IPS-20b (cell line): Measurements from ENCODE around the gene RPS6KA2.
"Not testable (repeated sequence)": the region's sequence is repeated elsewhere in the genome, so short reads cannot be mapped to it uniquely, and the experiment has no call there.

Experiments used
- H3K27ac ChIP-seq: one replicate; pipeline ENCODE4 v1.5.1; 2013; ENCODE audit warnings: low read length
- H3K27me3 ChIP-seq: 2 replicates; pipeline ENCODE4 v1.6.1; 2013; ENCODE audit warnings: mild to moderate bottlenecking, low read length, inconsistent platforms; ENCODE audit not compliant: insufficient read depth
- H3K36me3 ChIP-seq: 2 replicates; pipeline ENCODE4 v1.6.1; 2013; ENCODE audit warnings: low read depth, mild to moderate bottlenecking, inconsistent platforms, low read length, moderate library complexity; ENCODE audit not compliant: insufficient read depth
- H3K4me1 ChIP-seq: 2 replicates; pipeline ENCODE4 v1.6.1; 2013; ENCODE audit warnings: mild to moderate bottlenecking, control low read depth, inconsistent platforms, low read length, moderate library complexity; ENCODE audit not compliant: insufficient read depth
- H3K4me3 ChIP-seq: 2 replicates; pipeline ENCODE4 v1.5.1; 2013; ENCODE audit warnings: mild to moderate bottlenecking, low read length, inconsistent platforms
- H3K9ac ChIP-seq: 2 replicates; pipeline ENCODE4 v1.6.1; 2013; ENCODE audit warnings: low read depth, mild to moderate bottlenecking, inconsistent platforms, low read length, moderate library complexity
- H3K9me3 ChIP-seq: 2 replicates; pipeline ENCODE4 v1.6.1; 2013; ENCODE audit warnings: mild to moderate bottlenecking, low read depth, low read length, inconsistent platforms; ENCODE audit not compliant: insufficient read depth

RPS6KA2 gene

DNA sequence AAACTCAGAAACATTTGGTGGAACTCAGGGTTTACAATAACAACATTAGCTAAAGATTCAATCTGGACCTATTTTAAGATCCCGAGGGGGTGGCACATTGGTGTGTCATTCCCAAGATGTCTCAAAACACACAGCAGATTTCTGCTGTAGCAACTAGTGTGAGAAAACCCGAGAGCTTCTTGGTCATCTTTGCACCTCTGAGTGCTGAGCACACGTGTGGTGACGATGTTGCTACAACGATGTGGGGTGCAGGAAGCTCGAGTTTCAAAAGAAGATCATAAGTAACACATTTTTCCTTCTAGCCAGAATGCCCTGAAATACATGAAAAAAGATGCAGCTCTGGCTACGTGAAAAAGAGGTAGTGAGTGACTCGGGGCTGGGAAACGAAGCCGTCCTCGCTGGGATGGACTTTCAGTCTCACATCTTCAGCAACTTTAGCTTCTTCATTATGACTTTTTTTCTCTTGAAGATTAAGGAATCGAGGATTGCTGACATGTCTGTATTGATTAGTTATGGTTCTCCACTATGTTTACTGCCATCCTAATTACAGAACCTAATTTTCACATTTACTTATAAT is 42.1 kb downstream of the RPS6KA2 start:
- Histone ChIP-seq H3K4me1 (peaks cover 16% of the 10 kb centered on the region), H3K9me3 (no peaks in the 10 kb centered on the region), H3K9ac (no peak overlapping the region), H3K27ac (no peak overlapping the region), H3K4me3 (no peak overlapping the region), H3K27me3 (no peaks in the 10 kb centered on the region), H3K36me3 (no peaks in the 10 kb centered on the region)

DNA sequence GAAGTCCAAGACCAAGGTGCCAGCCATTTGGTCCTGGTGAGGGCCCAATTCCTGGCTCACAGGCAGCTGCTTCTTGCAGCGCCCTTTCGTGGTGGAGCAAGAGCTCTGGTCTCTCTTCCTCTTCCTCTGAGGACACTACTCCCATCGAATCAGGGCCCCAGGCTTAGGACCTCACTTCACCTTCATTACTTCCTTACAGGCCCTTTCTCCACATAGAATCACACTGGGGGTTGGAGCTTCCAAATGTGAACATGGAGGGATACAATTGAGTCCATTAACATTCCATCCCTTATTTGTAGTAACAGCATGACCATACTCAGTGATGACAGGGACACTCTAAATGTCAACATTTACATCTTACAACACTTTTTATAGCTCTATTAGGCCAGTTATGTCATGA is 42.9 kb downstream of the RPS6KA2 start:
- no peak overlapping the region for H3K27ac ChIP-seq
- no peaks in the 10 kb centered on the region for H3K9me3 ChIP-seq
- H3K27me3 ChIP-seq: no peaks in the 10 kb centered on the region
- H3K9ac ChIP-seq: no peak overlapping the region
- no peak overlapping the region for H3K4me3 ChIP-seq
- peaks cover 13% of the 10 kb centered on the region for H3K4me1 ChIP-seq
- H3K36me3 ChIP-seq: no peaks in the 10 kb centered on the region

DNA sequence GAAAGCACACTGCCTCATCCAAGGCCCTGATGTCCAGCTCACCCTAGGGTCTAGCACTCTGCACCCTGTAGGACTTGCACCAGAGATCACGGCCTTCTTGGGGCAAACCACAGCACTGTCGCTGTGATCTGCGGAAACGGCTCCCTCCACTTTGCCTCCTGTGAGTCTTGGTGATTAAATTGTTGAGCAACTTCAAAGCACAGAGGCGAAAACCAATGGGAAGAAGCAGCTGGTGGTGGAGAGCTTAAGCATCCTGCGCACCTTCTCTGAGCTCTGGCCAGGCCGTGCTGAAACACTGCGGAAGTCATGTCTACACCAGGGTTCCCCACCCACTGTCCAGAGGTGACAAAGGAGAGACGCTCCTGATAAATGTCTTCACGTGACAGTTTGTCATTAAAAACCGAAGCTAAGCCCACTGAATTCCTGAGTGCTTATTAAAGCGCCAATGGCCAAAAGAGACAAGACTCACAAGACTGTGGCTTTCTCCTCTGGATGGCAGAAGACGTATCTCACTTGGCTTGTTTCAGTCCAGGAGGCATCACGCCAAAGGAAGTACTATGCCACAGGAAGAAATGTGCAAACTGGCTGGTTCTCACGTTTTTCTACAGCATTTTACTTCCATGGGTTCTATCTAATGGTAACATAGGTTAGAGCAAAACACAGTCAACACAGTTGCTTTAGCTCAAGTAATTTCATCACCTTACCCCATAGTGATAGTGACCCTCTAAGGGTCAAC is 43.7 kb downstream of the RPS6KA2 start:
- Histone ChIP-seq H3K36me3 (no peaks in the 10 kb centered on the region), H3K9ac (no peak overlapping the region), H3K4me1 (peaks cover 8% of the 10 kb centered on the region; the same call in 1 of the 2 replicates), H3K27me3 (no peaks in the 10 kb centered on the region), H3K9me3 (no peaks in the 10 kb centered on the region), H3K27ac (no peak overlapping the region), H3K4me3 (no peak overlapping the region)

DNA sequence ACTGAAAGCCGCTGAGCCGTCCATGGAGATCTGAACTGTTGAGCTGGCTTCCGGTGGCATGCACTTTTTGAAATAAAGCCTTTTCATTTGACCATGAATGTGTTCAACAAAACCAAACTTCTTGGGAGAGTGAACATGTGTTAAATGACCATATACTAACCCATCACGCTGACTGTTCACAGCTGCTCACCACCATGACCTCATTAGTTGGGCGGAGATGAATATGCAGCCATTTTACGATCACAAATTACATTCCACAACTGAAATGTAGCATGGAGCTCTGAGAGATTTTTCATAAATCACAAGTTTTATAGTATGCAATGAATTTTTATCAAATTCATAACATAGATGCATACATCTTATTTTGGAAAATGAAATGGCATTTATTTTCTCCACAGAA is 44.8 kb downstream of the RPS6KA2 start:
- no peaks in the 10 kb centered on the region for H3K36me3 ChIP-seq
- no peak overlapping the region for H3K27ac ChIP-seq
- H3K4me3 ChIP-seq: no peak overlapping the region
- H3K4me1 ChIP-seq: peaks cover 4% of the 10 kb centered on the region; the same call in 1 of the 2 replicates
- no peaks in the 10 kb centered on the region; the same call in 1 of the 2 replicates for H3K9me3 ChIP-seq
- no peak overlapping the region for H3K9ac ChIP-seq
- H3K27me3 ChIP-seq: no peaks in the 10 kb centered on the region

DNA sequence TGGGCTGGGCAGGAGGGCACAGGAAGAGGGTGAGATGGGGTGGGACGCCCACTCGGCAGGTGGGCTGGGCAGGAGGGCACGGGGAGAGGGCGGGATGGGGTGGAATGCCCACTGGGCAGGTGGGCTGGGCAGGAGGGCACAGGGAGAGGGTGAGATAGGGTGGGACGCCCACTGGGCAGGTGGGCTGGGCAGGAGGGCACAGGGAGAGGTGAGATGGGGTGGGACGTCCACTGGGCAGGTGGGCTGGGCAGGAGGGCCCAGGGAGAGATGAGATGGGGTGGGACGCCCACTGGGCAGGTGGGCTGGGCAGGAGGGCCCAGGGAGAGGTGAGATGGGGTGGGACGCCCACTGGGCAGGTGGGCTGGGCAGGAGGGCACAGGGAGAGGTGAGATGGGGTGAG is 45.2 kb downstream of the RPS6KA2 start:
- H3K27ac ChIP-seq, H3K27me3 ChIP-seq, H3K9ac ChIP-seq, H3K4me1 ChIP-seq, H3K4me3 ChIP-seq, H3K36me3 ChIP-seq, H3K9me3 ChIP-seq: not testable (repeated sequence)

DNA sequence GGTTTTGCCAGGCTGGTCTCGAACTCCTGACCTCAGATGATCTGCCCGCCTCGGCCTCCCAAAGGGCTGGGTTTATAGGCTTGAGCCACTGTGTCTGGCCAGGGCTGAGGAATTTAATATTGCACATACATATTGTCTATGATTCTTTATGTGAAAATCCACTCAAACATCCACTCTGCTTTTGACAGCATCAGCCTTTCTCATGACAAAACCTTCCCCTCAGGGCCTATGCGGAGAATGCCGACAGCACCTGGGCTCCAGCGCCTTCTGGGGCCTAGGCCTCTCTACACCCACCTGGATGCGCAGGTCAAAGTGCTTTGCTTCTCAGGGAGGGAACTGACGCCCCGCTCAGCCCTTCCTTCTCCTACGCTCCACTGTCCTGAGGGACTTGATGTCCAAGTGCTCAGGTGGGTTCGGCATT is 46.0 kb downstream of the RPS6KA2 start:
- Histone ChIP-seq H3K36me3 (no peaks in the 10 kb centered on the region), H3K27me3 (no peaks in the 10 kb centered on the region), H3K4me3 (no peak overlapping the region), H3K9me3 (peaks cover 7% of the 10 kb centered on the region; the same call in 1 of the 2 replicates), H3K4me1 (no peaks in the 10 kb centered on the region), H3K27ac (no peak overlapping the region), H3K9ac (no peak overlapping the region)

DNA sequence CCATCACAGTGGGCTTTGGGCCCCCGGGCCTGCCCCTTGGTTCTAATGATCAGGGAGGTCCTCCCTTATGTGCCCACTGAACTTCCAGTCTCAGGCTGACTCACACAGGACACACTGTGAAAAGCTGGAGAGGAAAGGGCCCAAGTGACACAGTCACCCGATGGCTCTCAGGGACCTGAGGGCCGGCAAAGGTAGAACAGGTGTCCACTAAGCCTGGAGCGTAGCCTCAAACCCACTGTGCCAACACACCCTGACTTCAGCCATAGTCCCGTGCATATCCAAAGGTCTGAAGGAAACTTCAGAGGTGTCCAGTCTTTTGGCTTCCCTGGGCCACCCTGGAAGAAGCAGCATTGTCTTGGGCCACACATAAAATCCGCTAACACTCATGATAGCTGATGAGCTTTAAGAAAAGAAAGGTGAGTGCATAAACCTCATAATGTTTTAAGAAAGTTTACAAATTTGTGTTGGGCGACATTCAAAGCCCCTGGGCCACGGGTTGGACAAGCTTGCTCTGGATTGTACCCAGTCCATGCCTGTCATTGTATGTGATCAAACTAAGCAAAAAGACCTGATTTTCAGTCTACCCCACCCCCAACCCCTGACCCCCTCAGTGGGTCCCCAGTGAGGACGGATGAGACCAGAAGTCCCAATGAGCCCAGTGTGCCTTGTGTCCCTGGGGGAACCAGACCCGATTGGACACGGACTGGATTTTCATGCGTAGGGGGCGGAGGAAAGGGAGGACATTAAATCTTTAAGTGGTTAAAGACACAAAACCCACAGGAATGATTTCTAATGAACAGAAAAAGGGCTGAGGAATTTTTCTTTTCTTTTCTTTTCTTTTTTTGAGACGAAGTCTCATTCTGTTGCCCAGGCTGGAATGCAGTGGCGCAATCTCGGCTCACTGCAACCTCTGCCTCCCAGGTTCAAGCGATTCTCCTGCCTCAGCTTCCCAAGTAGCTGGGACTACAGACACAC is 46.7 kb downstream of the RPS6KA2 start:
- Histone ChIP-seq H3K4me1 (no peaks in the 10 kb centered on the region), H3K36me3 (no peaks in the 10 kb centered on the region), H3K27ac (no peak overlapping the region), H3K4me3 (no peak overlapping the region), H3K9me3 (peaks cover 10% of the 10 kb centered on the region; the same call in 1 of the 2 replicates), H3K27me3 (no peaks in the 10 kb centered on the region), H3K9ac (no peak overlapping the region)

DNA sequence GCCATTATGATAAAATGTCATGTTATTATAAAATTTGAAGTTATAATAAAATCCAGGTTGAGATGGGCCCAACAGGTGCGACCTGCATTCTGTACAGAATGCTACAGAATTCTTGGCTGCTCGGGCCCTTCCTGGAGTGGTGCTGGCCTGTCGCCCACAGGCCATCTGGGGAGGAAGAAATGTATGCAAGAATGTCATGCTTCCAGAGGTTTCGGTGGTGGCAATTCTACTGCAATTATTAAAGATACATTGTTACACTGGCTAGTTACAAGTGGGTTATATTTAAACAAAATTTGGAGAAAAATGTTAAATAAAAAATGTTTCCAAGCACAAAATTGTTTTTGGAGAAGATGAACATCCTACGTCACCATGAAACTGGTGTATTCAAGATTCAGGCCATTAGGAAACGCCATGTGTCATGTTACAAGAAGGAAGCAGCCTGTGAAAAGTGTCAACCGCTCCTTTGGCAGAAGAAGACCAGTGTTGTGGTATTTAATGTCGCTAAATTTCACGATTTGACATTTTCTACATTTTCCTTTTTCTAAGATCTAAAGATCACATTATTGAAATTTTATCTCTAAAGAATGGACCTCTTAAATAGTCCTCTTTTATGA is 47.7 kb downstream of the RPS6KA2 start:
- Histone ChIP-seq H3K27ac (no peak overlapping the region), H3K4me1 (no peaks in the 10 kb centered on the region), H3K27me3 (no peaks in the 10 kb centered on the region), H3K9me3 (peaks cover 10% of the 10 kb centered on the region; the same call in 1 of the 2 replicates), H3K4me3 (no peak overlapping the region), H3K9ac (no peak overlapping the region), H3K36me3 (no peaks in the 10 kb centered on the region)

DNA sequence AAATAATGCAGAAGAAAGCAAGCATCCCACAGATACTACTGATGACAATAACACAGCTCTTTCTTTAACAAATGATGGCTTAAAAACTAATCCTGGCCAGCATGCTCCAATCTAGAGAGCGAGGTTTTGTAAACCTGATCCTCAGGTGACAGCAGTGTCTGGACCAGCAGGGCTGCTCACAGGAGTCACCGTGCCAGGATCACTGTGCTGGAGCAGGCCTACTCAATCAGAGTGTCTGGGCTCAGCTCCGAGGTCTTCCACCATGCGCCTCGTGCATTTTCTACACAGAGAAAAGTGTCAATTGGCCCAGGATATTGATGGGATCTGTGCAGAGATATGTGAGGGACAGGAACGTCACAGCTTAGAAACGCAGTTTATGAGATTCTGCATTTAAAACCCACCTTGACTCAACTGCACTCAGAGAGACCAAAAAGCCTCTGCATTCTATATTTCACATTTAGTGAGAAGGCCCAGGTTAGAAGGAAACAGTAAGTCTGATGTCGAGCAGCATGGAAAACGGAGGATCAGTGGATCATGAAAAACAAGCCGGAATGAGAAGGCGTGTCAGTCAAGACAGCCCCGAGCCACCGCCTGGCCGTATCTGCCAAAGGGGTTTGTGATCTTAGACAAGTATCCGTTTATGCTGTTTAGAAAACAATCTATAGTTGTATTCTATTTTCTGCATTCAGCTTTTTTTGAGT is 48.4 kb downstream of the RPS6KA2 start:
- no peaks in the 10 kb centered on the region for H3K36me3 ChIP-seq
- no peaks in the 10 kb centered on the region for H3K4me1 ChIP-seq
- H3K4me3 ChIP-seq: no peak overlapping the region
- H3K9me3 ChIP-seq: peaks cover 10% of the 10 kb centered on the region; the same call in 1 of the 2 replicates
- no peak overlapping the region for H3K27ac ChIP-seq
- H3K27me3 ChIP-seq: no peaks in the 10 kb centered on the region
- H3K9ac ChIP-seq: no peak overlapping the region

DNA sequence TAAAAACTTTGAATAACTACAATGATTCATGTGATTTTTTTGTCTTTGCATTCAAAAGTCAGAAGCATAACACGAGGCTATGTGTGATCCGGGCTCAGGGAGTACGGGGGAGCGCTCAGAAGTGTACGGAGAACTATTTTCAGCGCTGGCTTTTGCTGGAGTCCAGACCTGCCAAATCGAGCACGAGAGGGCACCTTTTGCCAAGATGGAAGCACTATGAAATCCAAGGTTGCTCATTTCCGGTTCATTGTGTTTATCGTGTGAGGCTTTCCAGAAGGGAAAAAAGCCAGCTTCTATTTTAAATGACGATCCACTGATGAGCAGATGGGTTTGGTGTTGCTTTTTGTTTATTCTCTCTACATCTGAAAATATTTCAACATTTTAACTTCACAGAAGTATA is 51.8 kb downstream of the RPS6KA2 start:
- Histone ChIP-seq H3K36me3 (no peaks in the 10 kb centered on the region), H3K27ac (no peak overlapping the region), H3K4me1 (peaks cover 17% of the 10 kb centered on the region; the same call in 1 of the 2 replicates), H3K4me3 (no peak overlapping the region), H3K9me3 (peaks cover 10% of the 10 kb centered on the region; the same call in 1 of the 2 replicates), H3K27me3 (no peaks in the 10 kb centered on the region), H3K9ac (no peak overlapping the region)
